Psoas muscle (tissue), 8 donors: ENCODE measurements around the gene TLR8. TPM values are rescaled to one million over a fixed set of nuclear protein-coding genes. Genes with fewer than 3 reads are reported as not detected.
"Not testable (repeated sequence)": the region's sequence is repeated elsewhere in the genome, so short reads cannot be mapped to it uniquely, and the experiment has no call there.

ENCODE experiments used
- ATAC-seq, 4 donors: fragments of 200-7000 bp; cut with Tn5 transposase; one replicate each; pipeline ENCODE4 v1.9.1; 2020; ENCODE audit warnings: moderate library complexity in 3 of 4, mild to moderate bottlenecking in 2 of 4
- DNase-seq, 2 donors: peaks; one replicate each; pipeline ENCODE4 v3.0.0-alpha.2; 2020
- H3K27ac ChIP-seq: fragments of 200-600 bp; one replicate; pipeline ENCODE4 v1.8.0; 2022
- H3K27me3 ChIP-seq, 3 donors: fragments of 200-600 bp in 1 of 3; one replicate each; pipeline versions ENCODE4 v1.6.1 to v1.8.0; 2013 to 2022; ENCODE audit warnings: low read length in 2 of 3, mild to moderate bottlenecking in 2 of 3, moderate library complexity in 1 of 3; ENCODE audit not compliant: insufficient read depth in 3 of 3
- H3K36me3 ChIP-seq, 2 donors: fragments of 200-600 bp in 1 of 2; one replicate each; pipeline versions ENCODE4 v1.6.1 to v1.8.0; 2013 to 2022; ENCODE audit warnings: low read depth in 1 of 2, mild to moderate bottlenecking in 1 of 2, moderate library complexity in 1 of 2; ENCODE audit not compliant: insufficient read depth in 1 of 2
- H3K4me1 ChIP-seq: fragments of 200-600 bp; one replicate; pipeline ENCODE4 v1.8.0; 2022
- H3K4me3 ChIP-seq: fragments of 200-600 bp; one replicate; pipeline ENCODE4 v1.8.0; 2022; ENCODE audit warnings: mild to moderate bottlenecking
- H3K9me3 ChIP-seq: fragments of 200-600 bp; one replicate; pipeline ENCODE4 v1.8.0; 2022
- WGBS, 3 donors: extraction: QIAGEN DNeasy Blood & Tissue Kit; methylation state at CpG; one replicate each; pipeline versions ENCODE4 v1.1.6 to v1.1.7; 2013; 5-methylcytosine and 5-hydroxymethylcytosine counted together
- intact Hi-C, 2 donors: fragments of 100-400 bp; cut with DNase I; formaldehyde crosslinking; loops; one replicate each; pipeline versions ENCODE4 v1.11.0 to v1.14.2; 2022
- polyA plus RNA-seq, 3 donors: library from polyadenylated mRNA; stranded (reverse); fragments of 200-250 nt; gene quantifications; one replicate each; pipeline ENCODE4 v1.2.3, GENCODE V29; 2013
- total RNA-seq, 4 donors: library from RNA; stranded (reverse); fragmentation: NEBNext Ultra II Directional in 2 of 4; extraction: Animal tissue kit (Norgen Biotek cat#: 25700) in 2 of 4; gene quantifications; one replicate each; pipeline versions ENCODE4 v1.2.1 to v1.2.4, GENCODE V29; 2021 to 2023
- TF ChIP-seq, protein P1 (sequence below): fragments of 200-600 bp; IDR thresholded peaks from one replicate; pipeline ENCODE4 v1.8.0; 2022; ENCODE audit warnings: antibody characterized with exemption
- donor health status: healthy with polysubstance abuse.
- donor health status: DM: no; HTN: no; CAD: no; lungs with moderate emphysema.
- donor health status: Bipolar disorder and iron deficiency.
- donor health status: healthy.
- donor health status: DM: yes; HTN: yes; CAD: no.
- donor health status: DM: no; HTN: no; CAD: no.
- donor health status: DM: no; HTN: no; CAD: no.
- donor health status: DM: yes; HTN: yes; CAD: no.

Gene TLR8
- total and polyA plus RNA-seq, 7 donors, result 0.06 to 0.57 (median 0.36) TPM

DNA sequence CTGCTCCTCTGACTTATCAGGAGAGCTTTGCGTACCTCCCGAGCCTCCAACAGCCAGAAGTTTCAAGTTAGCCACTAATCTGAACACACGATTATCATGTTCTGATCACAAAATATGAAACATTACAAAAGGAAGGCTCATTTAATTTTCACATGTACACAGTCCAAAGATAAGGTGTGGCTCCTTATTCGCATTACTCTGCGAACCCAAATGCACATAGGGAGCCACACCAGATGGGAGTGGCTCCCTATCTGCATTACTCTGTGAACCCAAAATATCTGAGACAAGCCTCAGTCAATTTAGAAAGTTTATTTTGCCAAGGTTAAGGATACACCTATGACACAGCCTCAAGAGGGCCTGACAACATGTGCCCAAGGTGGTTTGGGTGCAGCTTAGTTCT, 28.4 kb downstream of the TLR8 start:
- no peak overlapping the region for H3K27ac ChIP-seq
- no peaks in the 10 kb centered on the region for H3K9me3 ChIP-seq
- DNase-seq (no peak), ATAC-seq (no peak)
- H3K36me3 ChIP-seq, result no peaks in the 10 kb centered on the region
- H3K4me3 ChIP-seq, result no peak overlapping the region
- H3K27me3 ChIP-seq, result no peaks in the 10 kb centered on the region
- 89 to 95% (median 92%) methylated on average over 5 of the region's 5 CpGs for WGBS, 3 donors
- H3K4me1 ChIP-seq, result no peaks in the 10 kb centered on the region
- intact Hi-C loops, result no loop called here
- TF ChIP-seq, protein P1, sequence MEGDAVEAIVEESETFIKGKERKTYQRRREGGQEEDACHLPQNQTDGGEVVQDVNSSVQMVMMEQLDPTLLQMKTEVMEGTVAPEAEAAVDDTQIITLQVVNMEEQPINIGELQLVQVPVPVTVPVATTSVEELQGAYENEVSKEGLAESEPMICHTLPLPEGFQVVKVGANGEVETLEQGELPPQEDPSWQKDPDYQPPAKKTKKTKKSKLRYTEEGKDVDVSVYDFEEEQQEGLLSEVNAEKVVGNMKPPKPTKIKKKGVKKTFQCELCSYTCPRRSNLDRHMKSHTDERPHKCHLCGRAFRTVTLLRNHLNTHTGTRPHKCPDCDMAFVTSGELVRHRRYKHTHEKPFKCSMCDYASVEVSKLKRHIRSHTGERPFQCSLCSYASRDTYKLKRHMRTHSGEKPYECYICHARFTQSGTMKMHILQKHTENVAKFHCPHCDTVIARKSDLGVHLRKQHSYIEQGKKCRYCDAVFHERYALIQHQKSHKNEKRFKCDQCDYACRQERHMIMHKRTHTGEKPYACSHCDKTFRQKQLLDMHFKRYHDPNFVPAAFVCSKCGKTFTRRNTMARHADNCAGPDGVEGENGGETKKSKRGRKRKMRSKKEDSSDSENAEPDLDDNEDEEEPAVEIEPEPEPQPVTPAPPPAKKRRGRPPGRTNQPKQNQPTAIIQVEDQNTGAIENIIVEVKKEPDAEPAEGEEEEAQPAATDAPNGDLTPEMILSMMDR, result no peak

GRCh38 chrX:12936947-12937346, 30.5 kb downstream of the TLR8 start:
- Histone ChIP-seq H3K4me3 (no peak overlapping the region), H3K36me3 (no peaks in the 10 kb centered on the region), H3K4me1 (no peaks in the 10 kb centered on the region), H3K9me3 (no peaks in the 10 kb centered on the region), H3K27me3 (no peaks in the 10 kb centered on the region), H3K27ac (no peak overlapping the region)
- intact Hi-C loops, result no loop called here
- no peak for DNase-seq
- TF ChIP-seq, protein P1, result no peak
- no peak for ATAC-seq
- 67 to 88% (median 73%) methylated on average over 1 of the region's 1 CpG for WGBS, 3 donors

GRCh38 chrX:12940471-12940870, 34.1 kb downstream of the TLR8 start:
- H3K36me3 ChIP-seq, H3K4me1 ChIP-seq, H3K27ac ChIP-seq, ATAC-seq, H3K4me3 ChIP-seq, H3K9me3 ChIP-seq, H3K27me3 ChIP-seq, DNase-seq, intact Hi-C loops: not testable (repeated sequence)
- 80 to 90% (median 86%) methylated on average over 8 to 9 of the region's 9 CpGs for WGBS, 3 donors

DNA sequence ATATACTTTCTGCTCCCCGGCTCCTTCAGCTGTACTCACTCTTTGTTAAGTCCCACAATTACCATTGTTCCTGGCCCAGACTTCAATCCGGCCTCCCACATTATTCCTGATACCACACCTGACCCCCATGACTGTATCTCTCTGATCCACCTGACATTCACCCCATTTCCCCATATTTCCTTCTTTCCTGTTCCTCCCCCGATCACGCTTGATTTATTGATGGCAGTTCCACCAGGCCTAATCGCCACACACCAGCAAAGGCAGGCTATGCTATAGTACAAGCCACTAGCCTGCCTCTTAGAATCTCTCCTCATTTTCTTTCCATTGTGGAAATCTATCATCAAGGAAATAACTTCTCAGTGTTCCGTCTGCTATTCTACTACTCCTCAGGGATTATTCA, 37.2 kb downstream of the TLR8 start:
- H3K27me3 ChIP-seq, ATAC-seq, H3K36me3 ChIP-seq, H3K27ac ChIP-seq, H3K9me3 ChIP-seq, H3K4me3 ChIP-seq, DNase-seq, intact Hi-C loops, H3K4me1 ChIP-seq: not testable (repeated sequence)
- 68 to 81% (median 77%) methylated on average over 4 to 5 of the region's 6 CpGs for WGBS, 3 donors

GRCh38 chrX:12944452-12944851, 38.0 kb downstream of the TLR8 start:
- H3K36me3 ChIP-seq, H3K27me3 ChIP-seq, H3K9me3 ChIP-seq, ATAC-seq, intact Hi-C loops, DNase-seq, H3K4me3 ChIP-seq, H3K27ac ChIP-seq, H3K4me1 ChIP-seq: not testable (repeated sequence)
- WGBS, 3 donors, result 71 to 89% (median 88%) methylated on average over 2 of the region's 4 CpGs

DNA sequence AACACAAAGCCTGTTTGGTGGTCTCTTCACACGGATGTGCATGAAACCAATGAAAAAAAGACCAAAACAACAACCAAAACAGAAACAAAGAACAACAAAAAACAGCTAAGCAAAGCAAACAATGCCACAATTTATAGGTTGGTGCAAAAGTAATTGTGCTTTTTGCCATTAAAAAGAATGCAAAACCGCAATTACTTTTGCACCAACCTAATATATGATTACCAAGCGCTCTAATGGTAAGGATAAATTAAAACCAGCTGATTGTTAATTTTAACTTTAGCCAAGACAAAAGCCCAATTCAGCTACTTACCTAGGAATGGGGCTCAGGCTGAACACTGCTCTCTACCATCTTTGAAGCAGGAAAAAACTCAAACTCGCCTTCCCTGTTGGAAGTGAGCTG, 39.1 kb downstream of the TLR8 start:
- 76 to 94% (median 90%) methylated on average over 4 of the region's 4 CpGs for WGBS, 3 donors
- H3K27ac ChIP-seq, result no peak overlapping the region
- TF ChIP-seq, protein P1, result no peak
- no peak overlapping the region for H3K4me3 ChIP-seq
- H3K27me3 ChIP-seq, result no peaks in the 10 kb centered on the region
- ATAC-seq, result no peak
- H3K4me1 ChIP-seq, result peaks cover 5% of the 10 kb centered on the region
- no peaks in the 10 kb centered on the region for H3K9me3 ChIP-seq
- no peaks in the 10 kb centered on the region for H3K36me3 ChIP-seq
- intact Hi-C loops, result loop anchor here in 1 of 2 donors (5.0 kb wide), 1 partner anchor 542 kb away; no protein-coding TSS in a partner anchor
- no peak for DNase-seq
